Uterus (tissue), 4 donors: Measurements from ENCODE around the gene PSME3. TPM values are rescaled to one million over a fixed set of nuclear protein-coding genes. Genes with fewer than 3 reads are reported as not detected.

Experiments used
- DNase-seq, 2 donors: peaks; one replicate each; pipeline ENCODE4 v3.0.0-alpha.2; 2019 to 2020
- H3K27ac ChIP-seq, 2 donors: fragments of 200-600 bp; sonication (generic); 1 replicate in 1 of 2; 2 replicates in 1 of 2; pipeline ENCODE4 v1.5.1; 2016 to 2018
- H3K27me3 ChIP-seq, 2 donors: fragments of 200-600 bp; sonication (generic); one replicate each; pipeline ENCODE4 v1.5.1; 2018 to 2019; ENCODE audit warnings: control low read depth in 1 of 2
- H3K36me3 ChIP-seq, 2 donors: fragments of 200-600 bp; sonication (generic); one replicate each; pipeline ENCODE4 v1.5.1; 2019; ENCODE audit warnings: control low read depth in 1 of 2
- H3K4me1 ChIP-seq, 2 donors: fragments of 200-600 bp; sonication (generic); one replicate each; pipeline ENCODE4 v1.5.1; 2018 to 2019; ENCODE audit warnings: control low read depth in 1 of 2
- H3K4me3 ChIP-seq, 2 donors: fragments of 200-600 bp; sonication (generic); 1 replicate in 1 of 2; 2 replicates in 1 of 2; pipeline ENCODE4 v1.5.1; 2018 to 2019; ENCODE audit warnings: mild to moderate bottlenecking in 1 of 2
- H3K9me3 ChIP-seq, 2 donors: fragments of 200-600 bp; sonication (generic); one replicate each; pipeline ENCODE4 v1.5.1; 2019; ENCODE audit warnings: control low read depth in 1 of 2
- POLR2A ChIP-seq, 2 donors: fragments of 450-650 bp; IDR thresholded peaks; one replicate each; pipeline ENCODE4 v1.6.1; 2016; ENCODE audit warnings: antibody characterized with exemption in 2 of 2, mild to moderate bottlenecking in 1 of 2, moderate library complexity in 1 of 2
- intact Hi-C: fragments of 100-400 bp; cut with DNase I; formaldehyde crosslinking; loops from one replicate; pipeline ENCODE4 v1.15.1; 2023; ENCODE audit warnings: low total_unique reads
- total RNA-seq, 4 donors: library from RNA; depleted of rRNA in 3 of 4; stranded (reverse); fragments of >200 nt in 3 of 4; gene quantifications; one replicate each; pipeline versions ENCODE4 v1.1.0 to v1.2.4, GENCODE V29; 2014 to 2023
- TF ChIP-seq, protein P1 (sequence below), 4 experiments: fragments of 200-600 bp in 2 of 4; fragments of 450-650 bp in 2 of 4; sonication (generic) in 2 of 4; IDR thresholded peaks; one replicate each; pipeline ENCODE4 v1.5.1; 2016 to 2019; ENCODE audit warnings: antibody characterized with exemption in 4 of 4, mild to moderate bottlenecking in 2 of 4, moderate library complexity in 1 of 4
- donor health status: DM: yes; HTN: yes; CAD: no.

PSME3 gene, protein sequence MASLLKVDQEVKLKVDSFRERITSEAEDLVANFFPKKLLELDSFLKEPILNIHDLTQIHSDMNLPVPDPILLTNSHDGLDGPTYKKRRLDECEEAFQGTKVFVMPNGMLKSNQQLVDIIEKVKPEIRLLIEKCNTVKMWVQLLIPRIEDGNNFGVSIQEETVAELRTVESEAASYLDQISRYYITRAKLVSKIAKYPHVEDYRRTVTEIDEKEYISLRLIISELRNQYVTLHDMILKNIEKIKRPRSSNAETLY
- total RNA-seq, result 10 to 100 TPM in 3 of 4 donors, 1 to 10 TPM in 1; 9.7 to 74.3 (median 46.0) TPM

DNA sequence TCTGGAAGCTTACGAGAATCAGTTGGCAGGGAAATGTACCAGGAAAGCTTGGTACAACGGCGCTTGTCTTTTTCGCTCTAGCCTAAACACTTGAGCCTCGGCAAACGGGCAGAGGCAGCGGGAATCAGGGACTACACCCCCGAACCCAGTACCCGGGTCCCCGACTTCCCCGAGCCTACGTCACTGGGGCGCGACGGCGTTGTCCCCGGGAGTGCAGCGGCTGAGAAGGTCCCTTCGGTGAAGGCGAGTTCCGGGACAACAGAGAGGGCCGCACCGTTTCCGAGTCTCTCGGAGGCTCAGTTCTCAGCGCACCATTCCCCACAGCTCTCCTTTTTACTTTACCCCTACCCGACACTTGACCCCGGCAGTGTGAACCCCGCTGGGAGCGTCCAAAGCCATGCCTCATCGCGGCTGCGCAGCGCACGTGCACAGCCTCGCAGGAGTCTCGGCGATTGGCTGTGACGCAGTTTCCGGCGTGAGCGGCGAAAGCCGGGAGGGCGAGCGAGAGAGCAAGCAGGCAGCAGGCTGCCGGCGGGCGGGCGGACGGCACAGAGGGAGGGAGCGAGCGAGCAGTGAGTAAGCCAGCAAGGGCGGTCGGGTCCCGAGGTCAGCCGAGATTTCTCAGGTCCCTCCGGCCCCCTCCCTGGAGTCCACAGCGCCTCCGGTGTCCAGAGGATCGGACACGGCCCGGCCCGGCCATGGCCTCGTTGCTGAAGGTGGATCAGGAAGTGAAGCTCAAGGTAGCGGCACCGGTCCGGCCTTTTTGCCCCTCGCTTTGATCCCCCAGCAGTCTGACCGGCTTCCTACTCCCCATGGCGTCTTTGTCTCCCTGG, at the start of gene PSME3:
TSS of gene PSME3 (plus strand) at position 464 of the 833 bp plus-strand sequence. CDS start at position 699, 235 bp downstream.
- Histone ChIP-seq H3K9me3 (no peaks in the 10 kb centered on the region), H3K27ac (peak within 1 kb of the TSS; percentile 77 to 82), H3K27me3 (no peaks in the 10 kb centered on the region), H3K4me3 (peak within 1 kb of the TSS; percentile 61 to 89), H3K4me1 (no peaks in the 10 kb centered on the region), H3K36me3 (no peaks in the 10 kb centered on the region)
- intact Hi-C loops, result no loop called here
- TF ChIP-seq, protein P1, sequence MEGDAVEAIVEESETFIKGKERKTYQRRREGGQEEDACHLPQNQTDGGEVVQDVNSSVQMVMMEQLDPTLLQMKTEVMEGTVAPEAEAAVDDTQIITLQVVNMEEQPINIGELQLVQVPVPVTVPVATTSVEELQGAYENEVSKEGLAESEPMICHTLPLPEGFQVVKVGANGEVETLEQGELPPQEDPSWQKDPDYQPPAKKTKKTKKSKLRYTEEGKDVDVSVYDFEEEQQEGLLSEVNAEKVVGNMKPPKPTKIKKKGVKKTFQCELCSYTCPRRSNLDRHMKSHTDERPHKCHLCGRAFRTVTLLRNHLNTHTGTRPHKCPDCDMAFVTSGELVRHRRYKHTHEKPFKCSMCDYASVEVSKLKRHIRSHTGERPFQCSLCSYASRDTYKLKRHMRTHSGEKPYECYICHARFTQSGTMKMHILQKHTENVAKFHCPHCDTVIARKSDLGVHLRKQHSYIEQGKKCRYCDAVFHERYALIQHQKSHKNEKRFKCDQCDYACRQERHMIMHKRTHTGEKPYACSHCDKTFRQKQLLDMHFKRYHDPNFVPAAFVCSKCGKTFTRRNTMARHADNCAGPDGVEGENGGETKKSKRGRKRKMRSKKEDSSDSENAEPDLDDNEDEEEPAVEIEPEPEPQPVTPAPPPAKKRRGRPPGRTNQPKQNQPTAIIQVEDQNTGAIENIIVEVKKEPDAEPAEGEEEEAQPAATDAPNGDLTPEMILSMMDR (IDR thresholded peaks at IDR 0.05), result peak in 1 of 4 experiments; percentile 28
- TF ChIP-seq POLR2A (IDR thresholded peaks at IDR 0.05), result peak; percentile 77 to 92
- DNase-seq, result peak; percentile 86 to 87

DNA sequence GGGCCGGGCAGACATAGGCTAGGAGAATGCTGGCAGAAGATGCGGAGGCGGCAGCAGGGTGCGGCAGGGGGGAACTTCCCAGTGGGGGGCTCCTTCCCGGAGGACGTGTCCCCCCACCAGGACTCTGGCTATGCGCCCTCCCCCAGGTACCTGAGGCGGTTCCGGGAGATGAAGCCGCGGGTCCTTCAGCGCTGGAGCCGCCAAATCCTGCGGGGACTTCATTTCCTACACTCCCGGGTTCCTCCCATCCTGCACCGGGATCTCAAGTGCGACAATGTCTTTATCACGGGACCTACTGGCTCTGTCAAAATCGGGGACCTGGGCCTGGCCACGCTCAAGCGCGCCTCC, 49.4 kb upstream of the PSME3 start:
- H3K4me3 ChIP-seq, result no peak overlapping the region
- no peak for TF ChIP-seq POLR2A (IDR thresholded peaks at IDR 0.05)
- TF ChIP-seq, protein P1 (IDR thresholded peaks at IDR 0.05), result no peak
- no peak for DNase-seq
- peaks cover 13 to 42% of the 10 kb centered on the region in 2 donors for H3K27me3 ChIP-seq
- peaks cover 0 to 9% of the 10 kb centered on the region in 2 donors for H3K4me1 ChIP-seq
- intact Hi-C loops, result no loop called here
- H3K27ac ChIP-seq, result no peak overlapping the region
- no peaks in the 10 kb centered on the region for H3K9me3 ChIP-seq
- H3K36me3 ChIP-seq, result no peaks in the 10 kb centered on the region

DNA sequence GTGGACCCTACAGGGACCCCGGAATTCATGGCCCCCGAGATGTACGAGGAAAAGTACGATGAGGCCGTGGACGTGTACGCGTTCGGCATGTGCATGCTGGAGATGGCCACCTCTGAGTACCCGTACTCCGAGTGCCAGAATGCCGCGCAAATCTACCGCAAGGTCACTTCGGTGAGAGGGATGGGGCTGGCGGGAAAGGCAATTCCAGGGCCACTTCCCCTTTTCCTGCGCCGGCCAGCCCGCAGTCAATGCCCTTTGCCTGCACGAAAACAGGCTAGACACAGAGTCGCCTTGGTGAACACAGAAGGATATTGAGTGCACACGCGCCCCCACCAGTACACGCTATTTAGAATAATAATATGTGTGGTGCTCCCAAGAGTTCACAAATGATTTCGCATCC, 48.8 kb upstream of the PSME3 start:
- DNase-seq, result no peak
- Histone ChIP-seq H3K4me3 (no peak overlapping the region), H3K36me3 (no peaks in the 10 kb centered on the region), H3K27me3 (peaks cover 13 to 42% of the 10 kb centered on the region in 2 donors), H3K9me3 (no peaks in the 10 kb centered on the region), H3K4me1 (peaks cover 0 to 9% of the 10 kb centered on the region in 2 donors), H3K27ac (no peak overlapping the region)
- TF ChIP-seq POLR2A (IDR thresholded peaks at IDR 0.05), result no peak
- TF ChIP-seq, protein P1 (IDR thresholded peaks at IDR 0.05), result no peak
- intact Hi-C loops, result no loop called here

DNA sequence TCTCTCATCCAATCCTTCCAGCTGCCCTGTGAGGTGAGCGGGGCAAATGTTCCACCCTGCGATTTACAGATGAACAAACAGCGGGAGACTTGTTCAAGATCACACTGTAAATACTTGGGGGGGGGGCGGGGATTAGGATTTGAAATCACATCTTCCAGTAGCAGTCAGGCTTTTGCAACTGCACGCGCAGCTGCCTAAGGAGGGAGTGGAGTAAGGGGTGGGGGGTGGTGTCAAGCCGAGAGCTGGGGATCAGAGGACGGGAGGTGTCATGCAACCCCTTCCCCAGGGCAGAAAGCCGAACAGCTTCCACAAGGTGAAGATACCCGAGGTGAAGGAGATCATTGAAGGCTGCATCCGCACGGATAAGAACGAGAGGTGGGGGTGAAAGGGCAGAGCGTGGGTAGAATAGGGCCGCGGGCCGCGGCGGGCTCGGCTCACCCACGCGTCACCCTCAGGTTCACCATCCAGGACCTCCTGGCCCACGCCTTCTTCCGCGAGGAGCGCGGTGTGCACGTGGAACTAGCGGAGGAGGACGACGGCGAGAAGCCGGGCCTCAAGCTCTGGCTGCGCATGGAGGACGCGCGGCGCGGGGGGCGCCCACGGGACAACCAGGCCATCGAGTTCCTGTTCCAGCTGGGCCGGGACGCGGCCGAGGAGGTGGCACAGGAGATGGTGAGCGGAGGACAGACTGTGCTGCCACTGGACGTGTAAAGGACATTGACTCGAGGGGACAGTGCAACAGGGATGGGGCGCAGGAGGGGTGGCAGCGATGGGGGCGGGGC, 48.2 kb upstream of the PSME3 start:
- Histone ChIP-seq H3K27ac (no peak overlapping the region), H3K36me3 (no peaks in the 10 kb centered on the region), H3K27me3 (peaks cover 13 to 42% of the 10 kb centered on the region in 2 donors), H3K4me1 (peaks cover 0 to 9% of the 10 kb centered on the region in 2 donors), H3K9me3 (no peaks in the 10 kb centered on the region), H3K4me3 (no peak overlapping the region)
- intact Hi-C loops, result no loop called here
- TF ChIP-seq, protein P1 (IDR thresholded peaks at IDR 0.05), result no peak
- TF ChIP-seq POLR2A (IDR thresholded peaks at IDR 0.05), result no peak
- DNase-seq, result no peak
